HCT116 (cell line): ENCODE results near the gene DAPK2. TPM values are rescaled to one million over a fixed set of nuclear protein-coding genes. Genes with fewer than 3 reads are reported as not detected.

Experiments used
- ATAC-seq: fragments of 200-7000 bp; cut with Tn5 transposase; 2 replicates; pipeline ENCODE4 v1.9.1; 2020; ENCODE audit warnings: mild to moderate bottlenecking, moderate library complexity
- BruUV-seq: library from RNA; stranded (reverse); fragments of 400-500 nt; replicated peaks from 2 replicates; lab custom pipeline; 2021; lab: Mats Ljungman, UMichigan
- CTCF ChIA-PET: fragments of 300-600 bp; sonication (Branson Sonifier 250); formaldehyde crosslinking; loops from one replicate; lab custom pipeline; 2021; ENCODE audit warnings: antibody characterized with exemption; lab: Charles Lee
- POLR2A ChIA-PET: fragments of 300-600, 350-600 bp; sonication (Branson Sonifier 250); formaldehyde crosslinking; loops from one replicate; lab custom pipeline; 2021; ENCODE audit warnings: antibody characterized with exemption; lab: Charles Lee
- RAD21 ChIA-PET, 2 experiments: fragments of 300-600 bp; sonication (Branson Sonifier 250); formaldehyde crosslinking; loops; one replicate each; lab custom pipeline; 2023; ENCODE audit warnings: low total read pairs in 2 of 2; ENCODE audit not compliant: uncharacterized antibody in 2 of 2, unreplicated experiment in 2 of 2, low non-redundant PET in 1 of 2; lab: Charles Lee
- DNase-seq: peaks from one replicate; pipeline ENCODE4 v3.0.0-alpha.2; 2010; ENCODE audit warnings: low read depth, low spot score
- H2AFZ ChIP-seq: fragments of 200-600 bp; shearing (Covaris generic), sonication (generic); 2 replicates; pipeline ENCODE4 v1.6.1; 2017; ENCODE audit warnings: low read depth, mixed run types, mixed read lengths, antibody characterized with exemption, low read length; ENCODE audit not compliant: poor library complexity, severe bottlenecking
- H3K27ac ChIP-seq: 2 replicates; pipeline ENCODE4 v1.5.1; 2012; ENCODE audit warnings: low read depth, low read length
- H3K27me3 ChIP-seq: fragments of 200-600 bp; sonication (generic); 2 replicates; pipeline ENCODE4 v1.6.1; 2016; ENCODE audit warnings: mixed run types, low read length, mixed read lengths; ENCODE audit not compliant: insufficient read depth
- H3K36me3 ChIP-seq, 2 experiments: fragments of 200-500 bp in 1 of 2; fragments of 200-600 bp in 1 of 2; sonication (Bioruptor generic) in 1 of 2; sonication (generic) in 1 of 2; 2 replicates each; pipeline versions ENCODE4 v1.5.1 to v1.6.1; 2014 to 2016; ENCODE audit warnings: low read length in 2 of 2, inconsistent platforms in 1 of 2, mixed read lengths in 1 of 2, mixed run types in 1 of 2; ENCODE audit not compliant: insufficient read depth in 2 of 2, control insufficient read depth in 1 of 2
- H3K4me1 ChIP-seq, 2 experiments: fragments of 200-600 bp in 1 of 2; sonication (generic) in 1 of 2; 2 replicates each; pipeline versions ENCODE4 v1.5.1 to v1.6.1; 2012 to 2017; ENCODE audit warnings: low read length in 2 of 2, inconsistent platforms in 1 of 2, mild to moderate bottlenecking in 1 of 2, mixed read lengths in 1 of 2, mixed run types in 1 of 2, moderate library complexity in 1 of 2; ENCODE audit not compliant: insufficient read depth in 2 of 2, control insufficient read depth in 1 of 2
- H3K4me2 ChIP-seq: fragments of 200-600 bp; sonication (generic); 2 replicates; pipeline ENCODE4 v1.6.1; 2017; ENCODE audit warnings: mixed run types, low read length, mixed read lengths
- H3K4me3 ChIP-seq, 2 experiments: fragments of 200-600 bp in 1 of 2; sonication (generic) in 1 of 2; replicated peaks in 1 of 2; 2 replicates each; pipeline ENCODE4 v1.5.1; 2011 to 2016; ENCODE audit warnings: low read length in 2 of 2, control low read depth in 1 of 2, low read depth in 1 of 2, mild to moderate bottlenecking in 1 of 2, mixed read lengths in 1 of 2, mixed run types in 1 of 2
- H3K79me2 ChIP-seq: fragments of 200-600 bp; sonication (generic); 2 replicates; pipeline ENCODE4 v1.6.1; 2017; ENCODE audit warnings: mild to moderate bottlenecking, mixed run types, low read length, moderate library complexity, mixed read lengths; ENCODE audit not compliant: insufficient read depth
- H3K9ac ChIP-seq: fragments of 200-600 bp; sonication (generic); 2 replicates; pipeline ENCODE4 v1.6.1; 2016; ENCODE audit warnings: low read length, mixed read lengths
- H3K9me2 ChIP-seq: fragments of 200-600 bp; sonication (generic), shearing (Covaris generic); 2 replicates; pipeline ENCODE4 v1.6.1; 2017; ENCODE audit warnings: mixed run types, mild to moderate bottlenecking, moderate library complexity; ENCODE audit not compliant: insufficient read depth
- H3K9me3 ChIP-seq, 2 experiments: fragments of 200-500 bp in 1 of 2; fragments of 200-600 bp in 1 of 2; sonication (Bioruptor generic) in 1 of 2; sonication (generic) in 1 of 2; 2 replicates each; pipeline ENCODE4 v1.6.1; 2014 to 2017; ENCODE audit warnings: low read length in 2 of 2, mixed read lengths in 2 of 2, inconsistent platforms in 1 of 2, low read depth in 1 of 2, mild to moderate bottlenecking in 1 of 2, mixed run types in 1 of 2, moderate library complexity in 1 of 2; ENCODE audit not compliant: control insufficient read depth in 1 of 2, insufficient read depth in 1 of 2
- H4K20me1 ChIP-seq: fragments of 200-600 bp; sonication (generic), shearing (Covaris generic); 2 replicates; pipeline ENCODE4 v1.6.1; 2017; ENCODE audit warnings: mixed run types, mild to moderate bottlenecking, moderate library complexity; ENCODE audit not compliant: insufficient read depth
- CEBPB ChIP-seq: IDR thresholded peaks from 2 replicates; pipeline ENCODE4 v1.6.1; 2012; ENCODE audit warnings: low read depth
- EGR1 ChIP-seq: IDR thresholded peaks from 2 replicates; pipeline ENCODE4 v1.6.1; 2012; ENCODE audit warnings: low read depth
- EZH2 ChIP-seq: fragments of 200-600 bp; sonication (generic); IDR thresholded peaks from 2 replicates; pipeline ENCODE4 v1.6.1; 2017; ENCODE audit warnings: antibody characterized with exemption, mixed run types
- JUND ChIP-seq: IDR thresholded peaks from 2 replicates; pipeline ENCODE4 v1.6.1; 2012
- POLR2A ChIP-seq: IDR thresholded peaks from 2 replicates; pipeline ENCODE4 v1.7.0; 2011; ENCODE audit warnings: borderline replicate concordance; ENCODE audit not compliant: insufficient read depth, insufficient read length; ENCODE audit errors: extremely low read depth
- SRF ChIP-seq: IDR thresholded peaks from 2 replicates; pipeline ENCODE4 v1.6.1; 2012; ENCODE audit warnings: low read depth
- TCF7L2 ChIP-seq: IDR thresholded peaks from 2 replicates; pipeline ENCODE4 v1.7.0; 2011; ENCODE audit warnings: borderline replicate concordance, inconsistent platforms; ENCODE audit not compliant: insufficient read depth, insufficient read length; ENCODE audit errors: extremely low read depth
- YY1 ChIP-seq: IDR thresholded peaks from 2 replicates; pipeline ENCODE4 v1.6.1; 2011; ENCODE audit warnings: low read length, low read depth, moderate library complexity, mild to moderate bottlenecking; ENCODE audit not compliant: insufficient replicate concordance; ENCODE audit errors: extremely low read depth
- ZNF274 ChIP-seq: fragments of 200-500 bp; sonication (Bioruptor generic); IDR thresholded peaks from 2 replicates; pipeline ENCODE4 v1.6.1; 2014; ENCODE audit warnings: mild to moderate bottlenecking, low read depth, low read length, inconsistent platforms
- intact Hi-C: fragments of 100-400 bp; cut with micrococcal nuclease; formaldehyde crosslinking; loops from 2 replicates; pipeline ENCODE4 v1.10.0; 2022
- total RNA-seq: library from RNA; stranded (reverse); gene quantifications from one replicate; pipeline ENCODE4 v1.2.1, GENCODE V29; 2021; ENCODE audit not compliant: unreplicated experiment
- TF ChIP-seq, protein P1 (sequence below): IDR thresholded peaks from 2 replicates; pipeline ENCODE4 v1.6.1; 2012; ENCODE audit warnings: low read depth
- TF ChIP-seq, protein P2 (sequence below), 3 experiments: fragments of 200-600 bp in 1 of 3; sonication (generic) in 1 of 3; IDR thresholded peaks in 2 of 3; conservative IDR thresholded peaks in 1 of 3; 2 replicates each; pipeline ENCODE4 v1.5.1; 2012 to 2017; ENCODE audit warnings: low read depth in 2 of 3, low read length in 2 of 3, antibody characterized with exemption in 1 of 3, borderline replicate concordance in 1 of 3, control low read depth in 1 of 3, mild to moderate bottlenecking in 1 of 3, mixed read lengths in 1 of 3, mixed run types in 1 of 3, moderate library complexity in 1 of 3; ENCODE audit not compliant: insufficient read depth in 1 of 3
- TF ChIP-seq, protein P3 (sequence below): IDR thresholded peaks from 2 replicates; pipeline ENCODE4 v1.6.1; 2011; ENCODE audit warnings: mild to moderate bottlenecking, low read length, moderate library complexity; ENCODE audit not compliant: insufficient replicate concordance; ENCODE audit errors: extremely low read depth

Gene DAPK2
- total RNA-seq, 1 experiment from 2014 or later, result 4.8 TPM

DNA sequence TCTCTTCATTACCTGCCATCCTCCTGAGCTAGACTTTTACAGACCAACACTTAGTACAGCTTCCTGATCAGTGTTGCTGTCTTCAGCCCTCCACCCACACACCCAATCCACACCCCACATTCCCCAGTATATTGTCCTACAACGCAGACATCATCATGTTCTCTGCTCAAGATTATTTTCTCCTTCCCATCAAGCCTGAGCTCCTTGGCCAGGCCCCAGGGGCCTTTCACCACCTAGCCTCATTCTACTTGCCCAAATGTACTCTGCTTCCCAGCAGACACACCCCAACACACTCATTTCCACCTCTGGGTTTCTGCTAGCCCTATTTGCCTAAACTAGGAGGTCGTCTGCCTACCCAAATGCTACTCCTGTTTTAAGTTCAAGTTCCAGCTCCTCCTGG, 37.0 kb downstream of the DAPK2 start:
- Histone ChIP-seq H3K27ac (no peak overlapping the region), H3K9me3 (no peaks in the 10 kb centered on the region), H2AFZ (no peak overlapping the region), H3K9me2 (no peaks in the 10 kb centered on the region), H3K4me1 (peaks cover 27 to 49% of the 10 kb centered on the region in 2 experiments), H3K4me3 (no peak overlapping the region), H4K20me1 (no peaks in the 10 kb centered on the region), H3K27me3 (no peaks in the 10 kb centered on the region), H3K36me3 (no peaks in the 10 kb centered on the region), H3K4me2 (peak overlapping the region; percentile 8; the same call in 1 of the 2 replicates), H3K9ac (no peak overlapping the region), H3K79me2 (no peaks in the 10 kb centered on the region)
- intact Hi-C loops, result no loop called here
- no TSS peak for BruUV-seq
- no peak for DNase-seq
- ChIA-PET CTCF (no interaction called here), POLR2A (no interaction called here), RAD21 (no interaction called here)
- ATAC-seq, result no peak
- no peak for TF ChIP-seq JUND
- TF ChIP-seq EZH2, result no peak
- no peak for TF ChIP-seq SRF
- TF ChIP-seq YY1, result no peak
- TF ChIP-seq, protein P1, sequence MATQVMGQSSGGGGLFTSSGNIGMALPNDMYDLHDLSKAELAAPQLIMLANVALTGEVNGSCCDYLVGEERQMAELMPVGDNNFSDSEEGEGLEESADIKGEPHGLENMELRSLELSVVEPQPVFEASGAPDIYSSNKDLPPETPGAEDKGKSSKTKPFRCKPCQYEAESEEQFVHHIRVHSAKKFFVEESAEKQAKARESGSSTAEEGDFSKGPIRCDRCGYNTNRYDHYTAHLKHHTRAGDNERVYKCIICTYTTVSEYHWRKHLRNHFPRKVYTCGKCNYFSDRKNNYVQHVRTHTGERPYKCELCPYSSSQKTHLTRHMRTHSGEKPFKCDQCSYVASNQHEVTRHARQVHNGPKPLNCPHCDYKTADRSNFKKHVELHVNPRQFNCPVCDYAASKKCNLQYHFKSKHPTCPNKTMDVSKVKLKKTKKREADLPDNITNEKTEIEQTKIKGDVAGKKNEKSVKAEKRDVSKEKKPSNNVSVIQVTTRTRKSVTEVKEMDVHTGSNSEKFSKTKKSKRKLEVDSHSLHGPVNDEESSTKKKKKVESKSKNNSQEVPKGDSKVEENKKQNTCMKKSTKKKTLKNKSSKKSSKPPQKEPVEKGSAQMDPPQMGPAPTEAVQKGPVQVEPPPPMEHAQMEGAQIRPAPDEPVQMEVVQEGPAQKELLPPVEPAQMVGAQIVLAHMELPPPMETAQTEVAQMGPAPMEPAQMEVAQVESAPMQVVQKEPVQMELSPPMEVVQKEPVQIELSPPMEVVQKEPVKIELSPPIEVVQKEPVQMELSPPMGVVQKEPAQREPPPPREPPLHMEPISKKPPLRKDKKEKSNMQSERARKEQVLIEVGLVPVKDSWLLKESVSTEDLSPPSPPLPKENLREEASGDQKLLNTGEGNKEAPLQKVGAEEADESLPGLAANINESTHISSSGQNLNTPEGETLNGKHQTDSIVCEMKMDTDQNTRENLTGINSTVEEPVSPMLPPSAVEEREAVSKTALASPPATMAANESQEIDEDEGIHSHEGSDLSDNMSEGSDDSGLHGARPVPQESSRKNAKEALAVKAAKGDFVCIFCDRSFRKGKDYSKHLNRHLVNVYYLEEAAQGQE, result no peak
- no peak for TF ChIP-seq TCF7L2
- TF ChIP-seq ZNF274, result no peak
- TF ChIP-seq, protein P2, sequence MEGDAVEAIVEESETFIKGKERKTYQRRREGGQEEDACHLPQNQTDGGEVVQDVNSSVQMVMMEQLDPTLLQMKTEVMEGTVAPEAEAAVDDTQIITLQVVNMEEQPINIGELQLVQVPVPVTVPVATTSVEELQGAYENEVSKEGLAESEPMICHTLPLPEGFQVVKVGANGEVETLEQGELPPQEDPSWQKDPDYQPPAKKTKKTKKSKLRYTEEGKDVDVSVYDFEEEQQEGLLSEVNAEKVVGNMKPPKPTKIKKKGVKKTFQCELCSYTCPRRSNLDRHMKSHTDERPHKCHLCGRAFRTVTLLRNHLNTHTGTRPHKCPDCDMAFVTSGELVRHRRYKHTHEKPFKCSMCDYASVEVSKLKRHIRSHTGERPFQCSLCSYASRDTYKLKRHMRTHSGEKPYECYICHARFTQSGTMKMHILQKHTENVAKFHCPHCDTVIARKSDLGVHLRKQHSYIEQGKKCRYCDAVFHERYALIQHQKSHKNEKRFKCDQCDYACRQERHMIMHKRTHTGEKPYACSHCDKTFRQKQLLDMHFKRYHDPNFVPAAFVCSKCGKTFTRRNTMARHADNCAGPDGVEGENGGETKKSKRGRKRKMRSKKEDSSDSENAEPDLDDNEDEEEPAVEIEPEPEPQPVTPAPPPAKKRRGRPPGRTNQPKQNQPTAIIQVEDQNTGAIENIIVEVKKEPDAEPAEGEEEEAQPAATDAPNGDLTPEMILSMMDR (IDR thresholded peaks at IDR 0.05 in 2 of 3, conservative IDR thresholded peaks at IDR 0.05 in 1 of 3; ENCODE audit: borderline replicate concordance in 1 of 3, insufficient read depth in 1 of 3, low read depth in 2 of 3, low read length in 2 of 3), result no peak
- no peak for TF ChIP-seq EGR1
- TF ChIP-seq POLR2A, result no peak
- TF ChIP-seq, protein P3, sequence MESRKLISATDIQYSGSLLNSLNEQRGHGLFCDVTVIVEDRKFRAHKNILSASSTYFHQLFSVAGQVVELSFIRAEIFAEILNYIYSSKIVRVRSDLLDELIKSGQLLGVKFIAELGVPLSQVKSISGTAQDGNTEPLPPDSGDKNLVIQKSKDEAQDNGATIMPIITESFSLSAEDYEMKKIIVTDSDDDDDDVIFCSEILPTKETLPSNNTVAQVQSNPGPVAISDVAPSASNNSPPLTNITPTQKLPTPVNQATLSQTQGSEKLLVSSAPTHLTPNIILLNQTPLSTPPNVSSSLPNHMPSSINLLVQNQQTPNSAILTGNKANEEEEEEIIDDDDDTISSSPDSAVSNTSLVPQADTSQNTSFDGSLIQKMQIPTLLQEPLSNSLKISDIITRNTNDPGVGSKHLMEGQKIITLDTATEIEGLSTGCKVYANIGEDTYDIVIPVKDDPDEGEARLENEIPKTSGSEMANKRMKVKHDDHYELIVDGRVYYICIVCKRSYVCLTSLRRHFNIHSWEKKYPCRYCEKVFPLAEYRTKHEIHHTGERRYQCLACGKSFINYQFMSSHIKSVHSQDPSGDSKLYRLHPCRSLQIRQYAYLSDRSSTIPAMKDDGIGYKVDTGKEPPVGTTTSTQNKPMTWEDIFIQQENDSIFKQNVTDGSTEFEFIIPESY, result no peak
- TF ChIP-seq CEBPB, result no peak
- TF ChIP-seq, all 23 proteins: peak for 0
